ENCODE results near the gene KAT7.

Gene KAT7

DNA sequence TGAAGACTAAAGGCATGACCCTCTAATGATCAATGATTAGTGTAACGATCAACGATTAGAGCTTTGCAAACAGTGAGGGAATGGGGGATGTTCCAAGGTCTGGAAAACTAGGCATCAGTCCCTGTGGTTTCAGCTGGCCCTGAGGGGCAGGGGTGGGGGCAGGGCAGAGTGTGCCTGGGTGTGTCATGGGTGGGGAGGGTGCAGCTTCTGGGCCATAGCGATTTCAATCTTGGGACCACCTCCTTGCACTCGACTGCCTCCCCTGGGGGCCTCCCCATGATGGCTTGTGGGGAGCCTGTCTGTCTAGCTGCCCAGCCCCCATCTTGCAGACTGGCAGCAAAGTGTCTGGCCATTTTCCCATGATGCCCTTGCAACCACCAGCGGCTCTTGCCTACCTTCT is 51.0 kb downstream of the KAT7 start:
- in situ Hi-C loops (cut with HindIII; ENCODE audit: low sequenced_read_pairs) = no loop called here

DNA sequence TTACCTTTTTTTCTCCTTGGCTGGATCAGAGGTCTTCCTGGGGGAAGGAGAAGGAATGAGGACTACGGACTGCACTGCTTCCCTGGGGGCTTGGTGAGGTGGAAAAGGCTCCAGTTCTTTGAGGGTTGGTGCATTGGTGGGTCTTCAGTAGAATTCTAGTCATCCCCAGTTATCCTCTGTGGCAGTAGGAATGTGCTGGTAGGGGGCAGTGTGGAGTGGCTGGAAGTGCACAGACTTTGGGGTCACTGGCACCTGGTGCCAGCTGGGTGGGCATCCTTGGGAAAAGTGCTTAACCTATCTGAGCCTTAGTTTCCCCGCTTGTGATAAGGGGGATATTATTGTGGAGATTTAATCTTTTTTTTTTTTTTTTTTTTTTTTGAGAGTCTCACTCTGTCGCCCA is 53.1 kb downstream of the KAT7 start:
- in situ Hi-C loops (cut with HindIII; ENCODE audit: low sequenced_read_pairs) = no loop called here

DNA sequence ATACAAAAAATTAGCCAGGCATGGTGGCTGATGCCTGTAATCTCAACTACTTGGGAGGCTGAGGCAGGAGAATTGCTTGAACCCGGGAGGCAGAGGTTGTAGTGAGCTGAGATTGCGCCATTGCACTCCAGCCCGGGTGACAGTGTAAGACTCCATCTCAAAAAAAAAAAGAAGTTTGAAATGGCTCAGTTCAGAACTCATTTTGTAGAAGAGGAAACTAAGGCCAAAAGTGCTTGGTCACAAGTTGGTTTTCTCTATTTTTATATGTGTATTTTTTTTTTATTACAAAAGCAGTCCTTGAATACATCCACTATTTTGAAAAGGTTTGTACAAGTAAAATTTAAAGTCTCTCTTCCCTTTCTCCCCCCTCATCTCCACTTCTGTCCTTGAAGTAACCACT is 53.9 kb downstream of the KAT7 start:
- in situ Hi-C loops (cut with HindIII; ENCODE audit: low sequenced_read_pairs) = no loop called here

DNA sequence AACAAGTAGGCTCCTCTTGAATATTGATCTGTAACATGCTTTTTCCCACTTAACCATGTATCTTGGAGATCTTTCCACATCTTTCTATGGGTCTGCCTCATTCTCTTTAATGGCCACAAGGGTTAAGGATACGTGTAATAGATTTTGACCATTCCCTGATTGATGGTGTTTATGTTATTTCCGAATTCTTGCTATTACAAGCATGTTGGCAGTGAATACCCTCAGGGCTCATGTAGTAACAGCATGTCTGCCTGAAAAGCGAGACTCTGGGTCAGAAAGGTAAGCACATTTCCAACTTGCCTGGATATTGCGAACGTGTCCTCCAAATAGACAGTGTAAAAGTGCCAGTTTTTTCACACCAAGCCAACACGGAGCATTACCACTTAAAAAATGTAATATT is 54.4 kb downstream of the KAT7 start:
- in situ Hi-C loops (cut with HindIII; ENCODE audit: low sequenced_read_pairs) = no loop called here

- in situ Hi-C loops (cut with HindIII; ENCODE audit: low sequenced_read_pairs) = no loop called here
These were observed 55.4 kb downstream of the KAT7 start for GRCh38 chr17:49843774-49844350.

DNA sequence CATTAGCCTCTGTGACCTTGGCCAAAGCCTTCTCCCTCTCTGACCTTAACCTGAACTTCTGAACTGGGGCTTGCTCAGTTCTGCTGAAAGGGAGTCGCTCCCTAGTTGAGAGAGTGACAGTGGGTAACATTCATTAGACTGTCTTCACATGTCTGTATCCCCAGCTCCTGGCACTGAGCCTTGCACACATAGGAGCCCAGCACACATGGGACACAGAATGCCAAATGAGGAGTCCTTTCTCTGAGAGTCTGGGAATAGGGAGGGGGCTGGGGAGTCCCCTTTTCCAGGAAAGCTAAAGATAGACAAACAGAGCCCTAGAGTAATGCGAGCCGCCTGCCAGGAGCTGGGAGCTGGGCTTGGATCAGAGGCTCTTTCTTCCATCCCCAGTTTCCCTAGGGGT is 56.8 kb downstream of the KAT7 start:
- in situ Hi-C loops (cut with HindIII; ENCODE audit: low sequenced_read_pairs) = no loop called here

DNA sequence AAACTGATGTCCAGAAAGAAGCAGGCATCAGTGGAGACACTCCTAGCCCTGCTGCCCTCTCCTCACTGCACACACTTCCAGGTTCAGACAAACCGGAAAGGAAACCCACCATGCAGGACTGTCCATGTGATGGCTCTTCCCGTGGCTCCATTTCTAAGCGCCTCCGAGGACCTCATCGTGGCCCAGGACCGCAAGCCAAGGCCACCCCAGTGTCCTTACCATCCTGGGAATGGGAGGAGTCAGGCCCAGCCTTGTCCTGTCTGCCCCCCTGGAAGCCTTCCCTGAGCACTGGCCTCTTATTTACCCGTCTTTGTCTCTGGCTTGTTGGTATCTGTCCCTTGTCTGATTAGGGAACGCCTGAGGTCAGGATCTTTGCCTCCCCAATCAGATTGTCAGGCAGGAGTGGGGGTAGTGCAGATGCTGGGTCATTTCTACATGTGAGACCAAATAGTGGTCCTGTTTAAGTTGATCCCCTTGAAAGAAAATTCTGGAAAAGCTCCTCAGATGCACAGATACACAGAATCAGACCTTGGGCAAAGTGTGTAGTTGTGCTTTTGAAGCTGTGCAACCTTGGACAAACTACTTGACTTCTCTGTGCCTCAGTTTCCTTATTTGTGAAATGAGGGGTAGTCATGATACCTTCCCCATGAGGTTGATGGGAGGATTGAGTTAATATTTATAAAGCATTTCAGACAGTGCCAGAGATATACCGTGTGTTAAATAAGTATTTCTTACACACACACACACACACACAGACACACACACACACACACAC is 58.6 kb downstream of the KAT7 start:
- in situ Hi-C loops (cut with HindIII; ENCODE audit: low sequenced_read_pairs) = no loop called here

DNA sequence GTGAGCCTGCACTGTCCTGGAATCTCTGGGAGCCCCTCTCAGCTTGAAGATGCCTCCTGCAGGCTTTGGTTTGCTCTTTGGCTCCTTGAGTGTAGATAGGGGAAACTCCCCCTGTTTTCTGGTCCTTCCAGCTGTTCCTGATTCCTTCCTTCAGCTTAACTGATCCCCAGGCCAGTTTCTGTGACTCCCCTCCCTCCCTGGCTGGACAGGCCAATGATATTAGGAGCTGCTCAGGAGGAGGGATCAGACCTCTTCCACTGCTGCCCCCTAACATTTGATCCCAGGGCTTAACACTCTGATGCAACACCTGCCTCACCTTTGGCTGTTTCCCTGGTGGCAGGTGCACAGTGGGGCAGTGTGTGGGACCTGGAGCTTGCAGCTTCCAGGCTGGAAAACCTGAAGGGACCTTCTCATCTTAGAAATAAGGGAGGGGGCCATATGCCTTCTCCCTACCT is 59.6 kb downstream of the KAT7 start, which contains the start of gene TAC4:
TAC4 (minus strand) TSS at position 51 of the 455 bp plus-strand sequence. CDS start 52 bp downstream, outside the sequence.
- in situ Hi-C loops (cut with HindIII; ENCODE audit: low sequenced_read_pairs) = no loop called here

- in situ Hi-C loops (cut with HindIII; ENCODE audit: low sequenced_read_pairs) = no loop called here
These were observed 60.3 kb downstream of the KAT7 start for GRCh38 chr17:49848739-49849138.

GRCh38 chr17:49850218-49850610 is 61.7 kb downstream of the KAT7 start:
- in situ Hi-C loops (cut with HindIII; ENCODE audit: low sequenced_read_pairs) = loop anchor here (5.0 kb wide), 2 partner anchors 62 to 107 kb away; no protein-coding TSS in a partner anchor

- in situ Hi-C loops (cut with HindIII; ENCODE audit: low sequenced_read_pairs) = loop anchor here (5.0 kb wide), 2 partner anchors 61 to 106 kb away; no protein-coding TSS in a partner anchor
These were observed 62.4 kb downstream of the KAT7 start for GRCh38 chr17:49850772-49851386.

- in situ Hi-C loops (cut with HindIII; ENCODE audit: low sequenced_read_pairs) = loop anchor here (5.0 kb wide), 2 partner anchors 61 to 106 kb away; no protein-coding TSS in a partner anchor
These were observed 63.2 kb downstream of the KAT7 start for GRCh38 chr17:49851387-49852291.

DNA sequence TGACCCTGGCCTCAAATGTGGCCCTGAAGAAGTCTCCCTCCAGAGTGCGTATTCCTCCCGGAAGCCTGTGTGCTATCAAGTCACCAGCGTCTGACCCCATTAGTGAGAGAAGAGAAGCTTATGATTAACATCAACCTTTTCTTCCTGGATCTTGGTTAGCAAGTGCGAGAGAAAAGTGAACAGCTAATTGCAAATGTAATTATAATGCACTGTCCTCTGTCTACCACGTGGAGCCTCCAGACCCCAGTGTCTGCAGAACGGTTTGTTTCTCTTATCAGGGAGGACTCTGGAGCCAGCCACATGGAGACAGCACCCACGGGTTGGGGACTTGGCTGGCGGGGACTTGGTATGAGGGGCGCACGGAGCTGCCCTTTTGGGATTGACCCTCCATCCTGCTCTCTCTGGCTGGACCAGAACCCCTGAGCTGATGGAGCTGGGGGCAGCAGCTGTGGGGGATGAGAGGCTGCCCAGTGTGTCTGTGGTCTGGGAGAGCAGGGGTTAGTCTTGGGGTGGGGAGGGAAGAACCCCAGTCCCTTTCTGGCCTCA is 65.1 kb downstream of the KAT7 start:
- in situ Hi-C loops (cut with HindIII; ENCODE audit: low sequenced_read_pairs) = loop anchor here (5.0 kb wide), 2 partner anchors 59 to 104 kb away; no protein-coding TSS in a partner anchor

DNA sequence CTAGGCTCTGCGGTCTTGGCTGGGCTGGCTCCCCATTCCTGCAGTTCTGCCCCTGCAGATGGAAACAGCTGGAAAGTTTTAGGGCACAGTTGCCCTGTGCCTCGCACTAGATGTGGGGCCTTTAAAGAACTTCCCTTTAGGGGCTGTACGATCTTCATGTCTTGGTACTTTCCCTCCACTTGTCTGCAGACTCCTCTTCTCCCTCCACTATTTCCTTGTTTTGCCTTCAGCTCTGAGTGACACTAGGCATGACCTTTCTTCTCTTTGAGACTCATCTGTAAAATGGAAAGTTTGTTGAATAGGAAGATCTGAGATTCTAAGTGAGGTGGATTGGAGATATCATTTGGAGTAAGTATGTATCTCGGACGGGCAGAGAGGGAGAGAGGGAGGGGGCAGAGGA is 65.6 kb downstream of the KAT7 start:
- in situ Hi-C loops (cut with HindIII; ENCODE audit: low sequenced_read_pairs) = loop anchor here (5.0 kb wide), 2 partner anchors 58 to 103 kb away; no protein-coding TSS in a partner anchor

DNA sequence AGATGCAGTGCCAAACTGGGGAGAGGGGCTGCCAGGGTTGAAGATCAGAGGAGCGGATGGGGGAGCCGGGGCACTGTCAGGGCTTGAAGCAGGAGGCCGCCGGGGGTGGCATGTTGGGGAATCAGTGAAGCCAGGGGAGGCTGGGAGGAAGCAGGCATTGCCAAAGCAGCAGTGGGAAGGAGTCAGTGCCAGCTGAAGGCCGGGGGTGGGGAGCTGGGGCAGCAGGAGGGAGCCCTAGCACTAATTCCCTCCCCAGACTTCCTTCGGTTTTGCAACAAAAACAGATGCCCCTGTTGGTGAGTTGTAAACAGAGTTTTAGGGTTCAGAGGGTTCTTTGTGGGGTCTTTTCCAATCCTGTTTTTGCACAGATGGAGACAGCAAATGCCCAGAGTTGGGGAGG is 70.3 kb downstream of the KAT7 start:
- in situ Hi-C loops (cut with HindIII; ENCODE audit: low sequenced_read_pairs) = no loop called here

DNA sequence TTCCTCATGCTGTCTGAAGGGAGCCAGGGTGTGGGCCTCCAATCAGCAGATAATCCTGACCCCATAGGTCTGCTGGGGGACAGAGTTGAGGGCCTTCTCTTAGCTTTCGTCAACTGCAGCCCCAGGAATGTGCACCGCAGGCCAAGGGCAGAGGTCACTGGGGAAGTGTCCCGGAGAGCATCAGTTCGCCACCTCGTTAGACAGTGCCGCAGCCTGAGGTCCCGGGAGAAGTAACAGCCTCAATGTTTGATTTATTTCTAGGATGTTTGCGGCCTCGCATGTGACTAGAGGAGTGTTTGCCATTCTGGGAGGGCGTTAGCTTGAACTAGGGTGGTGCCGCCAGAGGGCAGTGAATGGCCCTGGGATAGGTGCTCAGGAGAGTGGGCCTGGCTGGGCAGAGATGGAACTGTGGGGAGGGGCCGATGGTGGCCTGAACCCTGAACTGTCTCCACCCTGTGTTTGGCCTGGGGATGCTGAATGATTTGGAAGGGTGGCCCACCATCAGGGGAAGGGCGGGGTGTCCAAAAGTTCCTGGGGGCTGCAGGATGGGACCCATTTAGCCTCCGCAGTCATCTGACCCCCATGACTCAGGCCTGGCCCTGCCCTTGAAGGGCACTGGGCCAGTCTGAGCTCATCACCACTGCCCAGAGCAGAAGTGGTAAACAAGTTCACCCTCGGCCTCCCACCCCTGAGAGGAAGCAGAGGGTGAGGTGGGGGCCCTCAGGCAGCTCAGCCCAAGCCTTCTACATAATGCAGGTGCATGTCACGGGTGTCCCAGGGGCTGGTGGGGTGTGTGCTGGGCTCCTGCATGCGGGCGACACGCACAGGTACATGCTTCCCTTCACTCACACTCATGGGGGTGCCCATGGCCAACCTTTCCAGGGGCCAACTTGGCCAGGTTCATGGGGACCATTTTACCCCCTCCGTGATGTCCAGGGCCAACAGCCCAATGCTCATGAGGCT is 71.8 kb downstream of the KAT7 start:
- in situ Hi-C loops (cut with HindIII; ENCODE audit: low sequenced_read_pairs) = no loop called here

DNA sequence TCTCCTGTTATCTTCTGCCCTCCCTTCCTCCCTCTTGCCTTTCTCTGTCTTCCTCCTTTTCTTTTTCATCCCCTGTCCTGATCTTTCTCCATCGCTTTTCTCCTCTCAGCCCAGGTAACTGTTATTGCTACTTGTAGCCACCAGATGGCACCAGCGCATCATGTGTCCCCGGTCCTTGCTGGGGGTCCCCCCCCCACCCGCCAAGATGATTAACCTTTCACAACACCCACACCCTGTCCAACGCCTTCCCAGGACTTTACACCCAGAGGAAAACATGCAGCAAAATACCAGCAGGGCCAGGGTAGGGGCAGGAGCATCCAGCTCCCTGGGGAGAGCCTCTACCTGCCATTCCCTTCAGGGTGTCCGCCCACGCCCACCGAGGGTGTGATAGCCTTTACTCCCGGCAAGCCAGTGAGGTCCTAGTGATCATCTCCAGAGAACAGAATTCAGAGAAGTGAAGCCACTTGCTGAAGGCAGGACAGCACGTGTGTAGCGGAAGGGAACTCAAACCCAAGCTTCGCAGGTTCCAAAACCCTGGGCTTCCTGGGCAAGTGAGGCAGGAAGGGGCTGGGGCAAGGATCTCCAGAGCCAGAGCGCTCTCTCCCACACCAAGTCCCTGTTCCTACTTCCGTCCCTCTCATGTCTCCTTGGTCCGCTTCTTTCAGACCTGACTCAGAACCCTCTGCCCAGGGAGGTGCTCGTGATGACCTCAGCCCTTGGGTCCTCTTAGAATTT is 72.8 kb downstream of the KAT7 start:
- in situ Hi-C loops (cut with HindIII; ENCODE audit: low sequenced_read_pairs) = no loop called here

DNA sequence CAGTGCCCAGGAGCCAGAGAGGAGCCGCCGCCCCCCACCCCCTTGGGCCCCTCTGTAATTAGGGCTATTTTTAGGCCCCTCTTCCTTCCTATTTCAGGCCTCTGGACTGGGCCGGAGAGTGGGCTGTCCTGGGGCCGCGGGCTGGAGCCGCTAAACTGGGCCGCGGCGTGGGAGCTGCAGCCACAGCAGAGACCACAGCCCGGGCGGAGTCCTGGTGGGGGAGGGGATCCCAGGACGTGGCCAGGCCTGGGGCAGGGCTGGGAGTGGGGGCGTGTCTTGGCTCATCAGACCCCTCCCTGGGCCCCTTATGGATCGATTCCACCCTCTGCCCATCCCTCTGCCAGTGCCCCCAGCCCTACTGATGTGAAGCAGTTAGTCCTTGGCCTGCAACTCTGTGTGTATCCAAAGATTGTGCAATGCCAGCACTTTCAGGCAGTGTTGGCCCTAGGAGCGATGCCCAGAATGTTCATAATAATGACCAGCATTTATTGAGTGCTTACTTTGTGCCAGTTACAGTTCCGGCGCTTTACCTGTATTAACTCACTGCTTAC is 74.4 kb downstream of the KAT7 start:
- in situ Hi-C loops (cut with HindIII; ENCODE audit: low sequenced_read_pairs) = no loop called here
